ENCODE results near the gene MGP. TPM values are rescaled to one million over a fixed set of nuclear protein-coding genes. Genes with fewer than 3 reads are reported as not detected.

MGP gene
- total RNA-seq, 1 experiment from 2014 or later, result 0.96 TPM

- H3K4me1 Mint-ChIP-seq, result no peaks in the 10 kb centered on the region
- no peaks in the 10 kb centered on the region for H3K27me3 Mint-ChIP-seq (ENCODE audit: low read depth)
- H3K27ac Mint-ChIP-seq, result no peak overlapping the region
- DNase-seq (ENCODE audit: low spot score) (no peak), ATAC-seq (no peak)
- ChIA-PET CTCF (no interaction called here), POLR2A (no interaction called here)
- no peak overlapping the region for H3K4me3 Mint-ChIP-seq
- no peaks in the 10 kb centered on the region for H3K36me3 Mint-ChIP-seq
- TF ChIP-seq GRHL2 (CRISPR knock-in tag; IDR thresholded peaks at IDR 0.05; ENCODE audit: insufficient replicate concordance, severe bottlenecking), result no peak
- TF ChIP-seq, protein P1, sequence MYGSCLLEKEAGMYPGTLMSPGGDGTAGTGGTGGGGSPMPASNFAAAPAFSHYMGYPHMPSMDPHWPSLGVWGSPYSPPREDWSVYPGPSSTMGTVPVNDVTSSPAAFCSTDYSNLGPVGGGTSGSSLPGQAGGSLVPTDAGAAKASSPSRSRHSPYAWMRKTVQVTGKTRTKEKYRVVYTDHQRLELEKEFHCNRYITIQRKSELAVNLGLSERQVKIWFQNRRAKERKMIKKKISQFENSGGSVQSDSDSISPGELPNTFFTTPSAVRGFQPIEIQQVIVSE (CRISPR knock-in tag; IDR thresholded peaks at IDR 0.05; ENCODE audit: borderline replicate concordance), result no peak
- no peak for TF ChIP-seq ZNF219 (CRISPR knock-in tag; IDR thresholded peaks at IDR 0.05; ENCODE audit: borderline replicate concordance)
- TF ChIP-seq HMGXB4 (CRISPR knock-in tag; IDR thresholded peaks at IDR 0.05), result no peak
- no peak for TF ChIP-seq ARID4B (CRISPR knock-in tag; IDR thresholded peaks at IDR 0.05; ENCODE audit: borderline replicate concordance)
- no peak for TF ChIP-seq NFATC4 (CRISPR knock-in tag; IDR thresholded peaks at IDR 0.05)
- no peak for TF ChIP-seq OVOL2 (CRISPR knock-in tag; IDR thresholded peaks at IDR 0.05; ENCODE audit: borderline replicate concordance)
- TF ChIP-seq, protein P2, sequence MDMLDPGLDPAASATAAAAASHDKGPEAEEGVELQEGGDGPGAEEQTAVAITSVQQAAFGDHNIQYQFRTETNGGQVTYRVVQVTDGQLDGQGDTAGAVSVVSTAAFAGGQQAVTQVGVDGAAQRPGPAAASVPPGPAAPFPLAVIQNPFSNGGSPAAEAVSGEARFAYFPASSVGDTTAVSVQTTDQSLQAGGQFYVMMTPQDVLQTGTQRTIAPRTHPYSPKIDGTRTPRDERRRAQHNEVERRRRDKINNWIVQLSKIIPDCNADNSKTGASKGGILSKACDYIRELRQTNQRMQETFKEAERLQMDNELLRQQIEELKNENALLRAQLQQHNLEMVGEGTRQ (CRISPR knock-in tag; IDR thresholded peaks at IDR 0.05), result no peak
- TF ChIP-seq, protein P3, sequence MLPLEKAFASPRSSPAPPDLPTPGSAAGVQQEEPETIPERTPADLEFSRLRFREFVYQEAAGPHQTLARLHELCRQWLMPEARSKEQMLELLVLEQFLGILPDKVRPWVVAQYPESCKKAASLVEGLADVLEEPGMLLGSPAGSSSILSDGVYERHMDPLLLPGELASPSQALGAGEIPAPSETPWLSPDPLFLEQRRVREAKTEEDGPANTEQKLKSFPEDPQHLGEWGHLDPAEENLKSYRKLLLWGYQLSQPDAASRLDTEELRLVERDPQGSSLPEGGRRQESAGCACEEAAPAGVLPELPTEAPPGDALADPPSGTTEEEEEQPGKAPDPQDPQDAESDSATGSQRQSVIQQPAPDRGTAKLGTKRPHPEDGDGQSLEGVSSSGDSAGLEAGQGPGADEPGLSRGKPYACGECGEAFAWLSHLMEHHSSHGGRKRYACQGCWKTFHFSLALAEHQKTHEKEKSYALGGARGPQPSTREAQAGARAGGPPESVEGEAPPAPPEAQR (CRISPR knock-in tag; IDR thresholded peaks at IDR 0.05), result no peak
- TF ChIP-seq ZNF416 (CRISPR knock-in tag; IDR thresholded peaks at IDR 0.05), result no peak
- TF ChIP-seq NR2C2 (CRISPR knock-in tag; IDR thresholded peaks at IDR 0.05), result no peak
- no peak for TF ChIP-seq NR3C1 (CRISPR knock-in tag; conservative IDR thresholded peaks at IDR 0.05; ENCODE audit: low read depth)
- no peak for TF ChIP-seq RORB (CRISPR knock-in tag; IDR thresholded peaks at IDR 0.05)
- TF ChIP-seq CREB1 (CRISPR knock-in tag; IDR thresholded peaks at IDR 0.05), result no peak
- no peak for TF ChIP-seq TCF7 (CRISPR knock-in tag; IDR thresholded peaks at IDR 0.05; ENCODE audit: low read depth)
- H3K9me3 Mint-ChIP-seq, result no peaks in the 10 kb centered on the region
Measured at GRCh38 chr12:14879222-14879933, 6.3 kb downstream of the MGP start.

- no peak for DNase-seq (ENCODE audit: low spot score)
- H3K4me1 Mint-ChIP-seq, result no peaks in the 10 kb centered on the region
- CTCF ChIA-PET, result interaction anchor here (0.6 kb wide), 1 partner anchor 978 kb away, joined by 3 read pairs; no protein-coding TSS in a partner anchor
- no peak for ATAC-seq
- H3K27me3 Mint-ChIP-seq (ENCODE audit: low read depth), result no peaks in the 10 kb centered on the region
- POLR2A ChIA-PET, result no interaction called here
- no peaks in the 10 kb centered on the region for H3K9me3 Mint-ChIP-seq
- TF ChIP-seq GTF2I (CRISPR knock-in tag; conservative IDR thresholded peaks at IDR 0.05), result no peak
- no peak overlapping the region for H3K27ac Mint-ChIP-seq
- H3K4me3 Mint-ChIP-seq, result no peak overlapping the region
- no peaks in the 10 kb centered on the region for H3K36me3 Mint-ChIP-seq
Measured at GRCh38 chr12:14878488-14878887, 7.2 kb downstream of the MGP start.

All from WTC11 (cell line).